ENCODE data around the gene SF3B2.
"Not testable (repeated sequence)": the region's sequence is repeated elsewhere in the genome, so short reads cannot be mapped to it uniquely, and the experiment has no call there.

Gene SF3B2

DNA sequence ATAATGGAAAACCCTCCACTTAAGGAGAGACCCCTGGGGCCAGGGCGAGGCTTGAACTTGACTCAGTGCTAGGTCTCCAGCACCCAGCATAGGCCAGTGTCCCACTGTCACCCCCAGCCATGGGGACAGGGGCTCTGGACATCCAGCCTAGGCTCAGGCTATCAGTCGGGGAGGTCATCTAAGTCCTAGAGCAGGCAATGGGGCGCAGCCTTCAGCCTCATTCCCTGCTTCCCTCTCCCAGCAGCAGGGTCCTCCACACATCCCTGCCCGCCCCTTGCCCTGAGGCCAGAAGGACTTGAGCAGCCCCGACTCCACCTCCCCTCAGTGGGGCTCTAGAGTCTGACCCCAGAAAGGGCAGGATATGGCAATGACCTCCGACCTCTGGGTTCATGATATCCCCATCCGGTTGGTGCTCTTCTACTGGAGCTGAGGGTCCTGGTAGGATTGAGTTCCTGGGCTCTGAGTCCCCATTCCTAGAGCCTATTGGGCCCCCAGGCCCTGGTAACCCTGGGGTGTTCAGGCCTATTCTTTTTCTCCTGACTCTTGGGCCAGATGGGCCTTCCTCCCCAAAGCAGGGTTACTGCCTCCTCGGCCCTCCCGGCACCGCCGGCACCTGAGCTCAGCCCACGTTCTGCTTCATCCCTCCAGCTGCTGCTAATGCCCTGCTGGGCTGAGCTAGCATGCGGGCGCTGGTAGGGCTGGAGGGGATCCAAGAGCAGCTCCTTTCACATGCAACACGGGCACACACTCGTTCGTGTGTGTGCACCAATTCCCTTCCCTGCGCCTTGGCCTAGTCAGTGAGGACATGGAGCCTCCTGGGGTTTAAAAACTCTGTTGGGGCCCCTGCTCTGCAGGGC is 36.0 kb upstream of the SF3B2 start:
- H3K36me3 ChIP-seq, result no peaks in the 10 kb centered on the region
- peak overlapping the region; percentile 56 for H3K4me2 ChIP-seq
- H3K27ac ChIP-seq, result no peak overlapping the region
- no peak overlapping the region for H3K9ac ChIP-seq
- peaks cover 12% of the 10 kb centered on the region for H3K27me3 ChIP-seq
- H3K4me3 ChIP-seq, result no peak overlapping the region
- TF ChIP-seq Cebpa-rat (IDR thresholded peaks at IDR 0.05), result no peak
- H3K9me3 ChIP-seq, result no peaks in the 10 kb centered on the region
- peaks cover 34% of the 10 kb centered on the region for H3K4me1 ChIP-seq
- H4K20me1 ChIP-seq, result no peaks in the 10 kb centered on the region

- Histone ChIP-seq H3K27ac (no peak overlapping the region), H3K9ac (no peak overlapping the region), H3K27me3 (peaks cover 6% of the 10 kb centered on the region), H4K20me1 (no peaks in the 10 kb centered on the region), H3K36me3 (no peaks in the 10 kb centered on the region), H3K9me3 (no peaks in the 10 kb centered on the region), H3K4me1 (peaks cover 40% of the 10 kb centered on the region), H3K4me2 (peak overlapping the region; percentile 56), H3K4me3 (no peak overlapping the region)
- TF ChIP-seq Cebpa-rat (IDR thresholded peaks at IDR 0.05), result no peak
These were observed 35.4 kb upstream of the SF3B2 start for GRCh38 chr11:66016793-66017177.

GRCh38 chr11:66017321-66017720 is 34.8 kb upstream of the SF3B2 start:
- no peak overlapping the region for H3K4me2 ChIP-seq
- peaks cover 46% of the 10 kb centered on the region for H3K4me1 ChIP-seq
- H3K27me3 ChIP-seq, result peaks cover under 1% of the 10 kb centered on the region; the same call in 1 of the 2 replicates
- no peak overlapping the region for H3K27ac ChIP-seq
- TF ChIP-seq Cebpa-rat (IDR thresholded peaks at IDR 0.05), result no peak
- no peak overlapping the region for H3K4me3 ChIP-seq
- H3K9me3 ChIP-seq, result no peaks in the 10 kb centered on the region
- H4K20me1 ChIP-seq, result no peaks in the 10 kb centered on the region
- no peaks in the 10 kb centered on the region for H3K36me3 ChIP-seq
- H3K9ac ChIP-seq, result no peak overlapping the region

GRCh38 chr11:66020212-66020611 is 32.0 kb upstream of the SF3B2 start:
- H3K9ac ChIP-seq, result no peak overlapping the region
- H3K4me3 ChIP-seq, result no peak overlapping the region
- peak overlapping the region; percentile 60 for H3K4me2 ChIP-seq
- no peak overlapping the region for H3K27ac ChIP-seq
- no peaks in the 10 kb centered on the region for H3K36me3 ChIP-seq
- H3K4me1 ChIP-seq, result peaks cover 38% of the 10 kb centered on the region
- no peaks in the 10 kb centered on the region for H3K9me3 ChIP-seq
- no peak for TF ChIP-seq Cebpa-rat (IDR thresholded peaks at IDR 0.05)
- no peaks in the 10 kb centered on the region for H4K20me1 ChIP-seq
- H3K27me3 ChIP-seq, result no peaks in the 10 kb centered on the region

DNA sequence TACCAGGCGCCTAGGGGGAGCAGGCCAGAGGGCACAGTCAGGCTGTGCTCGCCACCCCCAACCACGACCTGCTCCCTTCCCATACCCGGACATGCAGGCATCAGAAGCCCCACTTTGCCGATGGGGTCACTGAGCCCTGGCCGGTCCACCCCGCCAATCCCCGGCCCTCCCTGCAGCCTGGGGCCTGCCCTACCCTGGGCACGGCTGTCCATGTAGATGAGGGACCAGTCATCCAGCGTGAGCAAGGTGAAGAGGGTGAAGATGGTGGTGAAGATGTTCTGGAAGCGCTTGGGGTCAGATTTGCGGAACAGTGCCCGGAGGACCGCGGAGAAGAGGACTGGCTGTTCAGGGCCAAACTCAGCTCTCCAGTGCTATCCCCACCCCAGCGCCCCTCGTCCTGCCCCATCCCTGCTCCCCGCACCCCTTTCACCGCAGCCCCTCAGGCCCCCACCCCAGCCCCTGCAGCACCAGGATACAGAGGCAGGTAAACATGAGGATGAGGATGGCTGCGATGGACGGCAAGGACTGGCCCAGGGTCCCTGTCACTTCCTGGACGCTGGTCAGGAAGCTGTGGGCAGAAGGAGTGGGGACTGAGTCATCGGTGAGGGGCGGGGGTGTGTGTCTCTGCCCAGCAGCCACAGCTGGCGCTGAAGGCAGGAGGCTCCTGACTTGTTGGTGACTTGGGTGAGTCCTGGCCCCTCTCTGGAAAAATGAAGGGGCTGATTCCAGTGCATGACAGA is 31.4 kb upstream of the SF3B2 start:
- no peaks in the 10 kb centered on the region for H3K9me3 ChIP-seq

DNA sequence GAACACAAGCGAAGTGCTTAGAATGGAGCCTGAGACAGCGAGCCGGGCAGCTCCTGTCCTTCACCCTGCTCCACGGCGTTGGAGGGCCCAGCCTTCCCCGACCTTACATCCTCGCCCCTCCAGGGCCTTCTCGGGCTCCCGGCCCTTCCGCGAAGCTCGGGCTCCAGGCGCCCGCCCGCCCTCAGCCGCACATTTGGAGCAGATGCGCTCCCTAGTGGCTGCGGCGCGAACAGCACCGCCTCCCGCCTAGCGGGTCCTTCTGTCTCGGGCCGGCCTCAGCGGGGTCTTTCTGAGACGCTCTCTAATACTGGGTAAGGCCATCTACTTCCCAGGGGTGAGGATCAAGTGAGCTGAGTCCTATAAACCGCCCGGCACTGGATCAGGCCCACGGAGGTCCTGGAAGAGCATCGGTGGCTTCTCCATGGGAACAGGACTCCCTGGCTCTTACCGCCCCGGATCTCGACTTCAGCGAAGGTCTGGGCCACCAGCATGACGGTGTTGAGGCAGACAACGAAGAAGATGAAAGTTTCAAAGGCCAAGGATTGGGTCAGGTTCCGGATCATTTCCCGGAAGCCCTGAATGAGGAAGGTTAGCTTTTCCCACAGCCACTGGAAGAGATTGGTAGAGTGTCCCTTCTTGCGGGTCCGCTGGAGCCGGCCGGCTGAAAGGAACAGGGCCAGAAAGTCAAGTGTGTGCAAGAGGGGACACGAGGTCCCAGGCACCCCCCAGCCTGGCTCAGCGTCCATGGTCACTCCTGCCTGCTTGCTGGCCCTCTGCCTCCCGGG is 29.6 kb upstream of the SF3B2 start:
- peak overlapping the region; percentile 60 for H3K4me2 ChIP-seq
- no peak overlapping the region for H3K4me3 ChIP-seq
- TF ChIP-seq Cebpa-rat (IDR thresholded peaks at IDR 0.05), result no peak
- H4K20me1 ChIP-seq, result no peaks in the 10 kb centered on the region
- peaks cover 25% of the 10 kb centered on the region for H3K4me1 ChIP-seq
- no peaks in the 10 kb centered on the region for H3K9me3 ChIP-seq
- H3K27me3 ChIP-seq, result no peaks in the 10 kb centered on the region
- H3K27ac ChIP-seq, result no peak overlapping the region
- H3K9ac ChIP-seq, result peak overlapping the region; percentile 9; the same call in 1 of the 2 replicates
- no peaks in the 10 kb centered on the region for H3K36me3 ChIP-seq

More for the DNA sequence above, 31.4 kb upstream of the SF3B2 start:
- Histone ChIP-seq H3K4me1 (peaks cover 33% of the 10 kb centered on the region), H3K27ac (0 out of 2 replicates have a peak overlapping the region, but pooled peaks have one; percentile 19), H3K9ac (no peak overlapping the region), H4K20me1 (no peaks in the 10 kb centered on the region), H3K4me3 (no peak overlapping the region), H3K27me3 (no peaks in the 10 kb centered on the region), H3K4me2 (peak overlapping the region; percentile 60), H3K36me3 (no peaks in the 10 kb centered on the region)
- TF ChIP-seq Cebpa-rat (IDR thresholded peaks at IDR 0.05), result no peak

GRCh38 chr11:66023186-66023440 is 29.1 kb upstream of the SF3B2 start:
- not testable (repeated sequence) for H3K27ac ChIP-seq, H3K27me3 ChIP-seq, H3K4me2 ChIP-seq, H3K9ac ChIP-seq, H3K9me3 ChIP-seq, H3K36me3 ChIP-seq, H3K4me3 ChIP-seq, H4K20me1 ChIP-seq
- peaks cover 25% of the 10 kb centered on the region for H3K4me1 ChIP-seq

- H3K27me3 ChIP-seq, result no peaks in the 10 kb centered on the region
- no peaks in the 10 kb centered on the region for H3K36me3 ChIP-seq
- no peaks in the 10 kb centered on the region for H3K9me3 ChIP-seq
- no peak for TF ChIP-seq Cebpa-rat (IDR thresholded peaks at IDR 0.05)
- H3K4me3 ChIP-seq, result no peak within 1 kb of the TSS
- peaks cover 13% of the 10 kb centered on the region for H3K4me1 ChIP-seq
- H3K4me2 ChIP-seq, result no peak within 1 kb of the TSS
- H3K9ac ChIP-seq, result no peak within 1 kb of the TSS
- no peak within 1 kb of the TSS for H3K27ac ChIP-seq
- no peaks in the 10 kb centered on the region for H4K20me1 ChIP-seq
These were observed 26.1 kb upstream of the SF3B2 start, which contains the start of gene CATSPER1 for GRCh38 chr11:66026017-66026529. TSS of gene CATSPER1 (minus strand) at chr11:66026479. CDS start at chr11:66026379, 100 bp downstream.

- H3K36me3 ChIP-seq, result no peaks in the 10 kb centered on the region
- no peak overlapping the region for H3K27ac ChIP-seq
- no peaks in the 10 kb centered on the region for H4K20me1 ChIP-seq
- no peak overlapping the region for H3K4me2 ChIP-seq
- H3K9ac ChIP-seq, result no peak overlapping the region
- H3K9me3 ChIP-seq, result peaks cover 12% of the 10 kb centered on the region; the same call in 1 of the 2 replicates
- H3K4me3 ChIP-seq, result no peak overlapping the region
- no peak for TF ChIP-seq Cebpa-rat (IDR thresholded peaks at IDR 0.05)
- H3K27me3 ChIP-seq, result no peaks in the 10 kb centered on the region
- no peaks in the 10 kb centered on the region for H3K4me1 ChIP-seq
These were observed 19.0 kb upstream of the SF3B2 start for GRCh38 chr11:66032957-66033735.

All from BLaER1 (cell line).